K562 treated with DMSO at 1 percent for 12 hours (cell line): Measurements from ENCODE around the gene KIF11. TPM values are rescaled to one million over a fixed set of nuclear protein-coding genes. Genes with fewer than 3 reads are reported as not detected.

Experiments used
- total RNA-seq: library from RNA; unstranded; fragments of 300-600 nt; gene quantifications from 2 replicates; pipeline ENCODE4 v1.2.3, GENCODE V29; 2022; ENCODE audit not compliant: insufficient read depth

Gene KIF11
- total RNA-seq: 9.5 and 32.3 TPM in 2 replicates

GRCh38 chr10:92592761-92593618 lies at the start of gene KIF11:
KIF11 (plus strand) TSS chr10:92593130; CDS start chr10:92593376, 246 bp downstream.

GRCh38 chr10:92573798-92574547 lies 19.0 kb upstream of the KIF11 start, which contains the start of gene IDE:
IDE (minus strand) TSS chr10:92574093; CDS start chr10:92574019, 74 bp downstream.

GRCh38 chr10:92689663-92690210 lies 96.8 kb downstream of the KIF11 start, which contains the start of gene HHEX:
HHEX (plus strand) TSS chr10:92689955; CDS start chr10:92689987, 32 bp downstream.

Other genes starting within 250 kb of the KIF11 start
- gene IDE, start 19.0 kb upstream of the KIF11 start, total RNA-seq: 6.8 and 24.6 TPM in 2 replicates
- gene HHEX, start 96.8 kb downstream of the KIF11 start, total RNA-seq: 74.5 and 109 TPM in 2 replicates